DOHH2 (cell line): ENCODE results near the gene SARS1.

ENCODE experiments used
- H3F3A ChIP-seq: fragments of 200-600 bp; sonication (generic), shearing (Covaris generic); 2 replicates; pipeline ENCODE4 v1.6.0; 2016; ENCODE audit warnings: antibody characterized with exemption, mild to moderate bottlenecking; ENCODE audit not compliant: control insufficient read depth, insufficient read depth
- H3K27ac ChIP-seq: fragments of 200-600 bp; sonication (generic); 2 replicates; pipeline ENCODE4 v1.5.1; 2014; ENCODE audit warnings: low read depth, mild to moderate bottlenecking, low read length, moderate library complexity
- H3K27me3 ChIP-seq: fragments of 200-600 bp; sonication (generic); 2 replicates; pipeline ENCODE4 v1.6.1; 2014; ENCODE audit warnings: mild to moderate bottlenecking, low read length, mixed read lengths; ENCODE audit not compliant: control insufficient read depth
- H3K36me3 ChIP-seq: fragments of 200-600 bp; sonication (generic); 2 replicates; pipeline ENCODE4 v1.6.1; 2014; ENCODE audit warnings: mild to moderate bottlenecking, low read length, moderate library complexity, mixed read lengths; ENCODE audit not compliant: control insufficient read depth
- H3K4me1 ChIP-seq: fragments of 200-600 bp; sonication (generic); 2 replicates; pipeline ENCODE4 v1.6.1; 2014; ENCODE audit warnings: mild to moderate bottlenecking, low read length, mixed read lengths; ENCODE audit not compliant: control insufficient read depth
- H3K4me2 ChIP-seq: fragments of 200-600 bp; sonication (generic); 2 replicates; pipeline ENCODE4 v1.6.0; 2014; ENCODE audit warnings: mild to moderate bottlenecking, low read length, moderate library complexity
- H3K4me3 ChIP-seq: fragments of 200-600 bp; sonication (generic); 2 replicates; pipeline ENCODE4 v1.5.1; 2014; ENCODE audit warnings: mild to moderate bottlenecking, low read length, mixed read lengths
- H3K79me2 ChIP-seq: fragments of 200-600 bp; sonication (generic); 2 replicates; pipeline ENCODE4 v1.6.1; 2014; ENCODE audit warnings: mild to moderate bottlenecking, low read length, mixed read lengths; ENCODE audit not compliant: control insufficient read depth
- H3K9me2 ChIP-seq: fragments of 200-600 bp; sonication (generic); replicated peaks from 2 replicates; pipeline ENCODE4 v1.6.1; 2014; ENCODE audit warnings: mild to moderate bottlenecking, low read length, mixed read lengths; ENCODE audit not compliant: control insufficient read depth
- H3K9me3 ChIP-seq: fragments of 200-600 bp; sonication (generic); 2 replicates; pipeline ENCODE4 v1.6.1; 2014; ENCODE audit warnings: antibody characterized with exemption, low read length, mixed read lengths; ENCODE audit not compliant: control insufficient read depth, insufficient read depth
- H4K20me1 ChIP-seq: fragments of 200-600 bp; sonication (generic); 2 replicates; pipeline ENCODE4 v1.6.0; 2014; ENCODE audit warnings: low read depth, mild to moderate bottlenecking, antibody characterized with exemption, low read length, moderate library complexity; ENCODE audit not compliant: control insufficient read depth, insufficient read depth
- EZH2phosphoT487 ChIP-seq: fragments of 200-600 bp; sonication (generic); IDR thresholded peaks from 2 replicates; pipeline ENCODE4 v1.6.1; 2017; ENCODE audit warnings: borderline replicate concordance, mild to moderate bottlenecking, antibody characterized with exemption, low read length, moderate library complexity, mixed read lengths
- TF ChIP-seq, protein P1 (sequence below): fragments of 200-600 bp; sonication (generic); IDR thresholded peaks from one replicate; pipeline ENCODE4 v1.5.1; 2014; ENCODE audit warnings: antibody characterized with exemption, mild to moderate bottlenecking, low read depth, low read length; ENCODE audit not compliant: poor library complexity, severe bottlenecking

Gene SARS1

DNA sequence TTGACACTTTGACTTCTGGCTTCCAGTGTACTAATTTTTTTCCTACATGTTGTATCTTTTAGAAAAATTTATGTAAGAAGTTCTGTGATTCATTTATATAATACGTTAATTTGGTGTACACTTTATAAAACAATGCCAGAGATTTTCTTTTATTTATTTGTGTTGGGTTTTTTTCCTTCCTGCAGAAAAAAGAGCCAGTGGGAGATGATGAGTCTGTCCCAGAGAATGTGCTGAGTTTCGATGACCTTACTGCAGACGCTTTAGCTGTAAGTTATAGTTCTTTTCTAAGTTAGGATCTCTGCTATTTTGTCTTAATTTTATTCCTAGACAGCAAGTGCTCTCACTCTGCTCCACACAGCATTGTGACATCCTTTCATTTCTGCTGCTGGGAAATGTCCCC, 14.4 kb downstream of the SARS1 start:
- Histone ChIP-seq H3K9me3 (no peaks in the 10 kb centered on the region), H3K9me2 (no peaks in the 10 kb centered on the region), H3K4me2 (no peak overlapping the region), H4K20me1 (no peaks in the 10 kb centered on the region), H3K4me3 (no peak overlapping the region), H3K4me1 (no peaks in the 10 kb centered on the region), H3K27ac (no peak overlapping the region), H3F3A (no peaks in the 10 kb centered on the region), H3K36me3 (peaks cover 76% of the 10 kb centered on the region), H3K79me2 (peaks cover 34% of the 10 kb centered on the region), H3K27me3 (no peaks in the 10 kb centered on the region)
- TF ChIP-seq, protein P1, sequence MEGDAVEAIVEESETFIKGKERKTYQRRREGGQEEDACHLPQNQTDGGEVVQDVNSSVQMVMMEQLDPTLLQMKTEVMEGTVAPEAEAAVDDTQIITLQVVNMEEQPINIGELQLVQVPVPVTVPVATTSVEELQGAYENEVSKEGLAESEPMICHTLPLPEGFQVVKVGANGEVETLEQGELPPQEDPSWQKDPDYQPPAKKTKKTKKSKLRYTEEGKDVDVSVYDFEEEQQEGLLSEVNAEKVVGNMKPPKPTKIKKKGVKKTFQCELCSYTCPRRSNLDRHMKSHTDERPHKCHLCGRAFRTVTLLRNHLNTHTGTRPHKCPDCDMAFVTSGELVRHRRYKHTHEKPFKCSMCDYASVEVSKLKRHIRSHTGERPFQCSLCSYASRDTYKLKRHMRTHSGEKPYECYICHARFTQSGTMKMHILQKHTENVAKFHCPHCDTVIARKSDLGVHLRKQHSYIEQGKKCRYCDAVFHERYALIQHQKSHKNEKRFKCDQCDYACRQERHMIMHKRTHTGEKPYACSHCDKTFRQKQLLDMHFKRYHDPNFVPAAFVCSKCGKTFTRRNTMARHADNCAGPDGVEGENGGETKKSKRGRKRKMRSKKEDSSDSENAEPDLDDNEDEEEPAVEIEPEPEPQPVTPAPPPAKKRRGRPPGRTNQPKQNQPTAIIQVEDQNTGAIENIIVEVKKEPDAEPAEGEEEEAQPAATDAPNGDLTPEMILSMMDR, result no peak
- no peak for TF ChIP-seq EZH2phosphoT487

DNA sequence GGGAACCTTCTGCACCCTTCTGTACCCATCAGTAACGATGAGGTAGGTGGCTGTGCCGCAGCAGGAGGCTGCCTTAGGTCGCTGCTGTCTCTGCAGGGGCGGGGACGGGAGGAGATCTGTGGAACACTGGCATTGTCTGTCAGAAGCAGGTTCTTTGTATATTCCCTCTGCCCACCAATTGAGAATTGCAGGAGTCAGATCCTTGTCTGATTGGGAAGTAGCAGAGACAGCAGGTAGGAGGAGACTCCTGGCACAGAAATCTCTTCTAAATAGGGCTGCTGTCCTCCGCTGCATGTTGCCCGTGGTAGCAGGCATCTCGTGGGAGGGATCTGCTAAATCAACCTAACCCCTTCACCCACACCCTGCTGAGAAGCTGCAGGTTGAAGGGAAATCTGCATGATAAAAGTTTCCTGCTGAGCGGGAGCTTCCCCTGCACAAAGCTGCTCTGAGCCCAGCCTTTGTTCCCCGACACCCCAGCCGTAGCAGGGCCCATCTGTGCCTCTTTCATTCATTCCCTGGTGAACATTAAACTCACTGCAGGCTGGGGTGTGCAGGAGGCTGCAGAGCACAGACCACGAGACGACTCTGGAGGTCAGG, 15.9 kb downstream of the SARS1 start:
- Histone ChIP-seq H3K36me3 (peaks cover 71% of the 10 kb centered on the region), H3K27ac (no peak overlapping the region), H3K4me2 (no peak overlapping the region), H3K9me3 (no peaks in the 10 kb centered on the region), H4K20me1 (no peaks in the 10 kb centered on the region), H3K4me3 (no peak overlapping the region), H3K4me1 (no peaks in the 10 kb centered on the region), H3K79me2 (peaks cover 19% of the 10 kb centered on the region), H3F3A (no peaks in the 10 kb centered on the region), H3K9me2 (no peaks in the 10 kb centered on the region), H3K27me3 (no peaks in the 10 kb centered on the region)
- no peak for TF ChIP-seq EZH2phosphoT487
- TF ChIP-seq, protein P1, result no peak

DNA sequence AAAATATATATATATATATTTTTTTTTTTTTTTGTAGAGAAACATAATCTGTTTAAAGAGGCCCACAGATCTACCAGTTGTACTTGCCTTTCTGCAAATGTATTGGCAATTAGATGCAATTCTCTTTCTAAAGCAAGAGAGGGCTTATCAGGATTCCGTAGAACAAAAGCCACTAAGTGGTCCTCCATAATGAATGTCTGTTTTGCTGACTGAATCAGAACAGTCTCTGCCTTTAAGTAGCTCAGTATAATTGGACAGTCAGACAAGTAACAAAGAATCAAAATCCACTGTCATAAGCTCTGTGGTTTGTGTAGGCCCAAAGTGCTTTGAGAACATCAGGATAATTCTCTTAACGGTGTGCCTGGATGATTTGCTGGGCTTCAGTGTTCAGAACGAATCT, 17.3 kb downstream of the SARS1 start:
- no peak for TF ChIP-seq EZH2phosphoT487
- TF ChIP-seq, protein P1, result no peak
- Histone ChIP-seq H3F3A (no peaks in the 10 kb centered on the region), H3K27me3 (no peaks in the 10 kb centered on the region), H3K79me2 (peaks cover 5% of the 10 kb centered on the region), H3K36me3 (peaks cover 72% of the 10 kb centered on the region), H3K4me2 (no peak overlapping the region), H3K27ac (no peak overlapping the region), H3K4me3 (no peak overlapping the region), H3K9me2 (no peaks in the 10 kb centered on the region), H3K4me1 (no peaks in the 10 kb centered on the region), H3K9me3 (no peaks in the 10 kb centered on the region), H4K20me1 (no peaks in the 10 kb centered on the region)

DNA sequence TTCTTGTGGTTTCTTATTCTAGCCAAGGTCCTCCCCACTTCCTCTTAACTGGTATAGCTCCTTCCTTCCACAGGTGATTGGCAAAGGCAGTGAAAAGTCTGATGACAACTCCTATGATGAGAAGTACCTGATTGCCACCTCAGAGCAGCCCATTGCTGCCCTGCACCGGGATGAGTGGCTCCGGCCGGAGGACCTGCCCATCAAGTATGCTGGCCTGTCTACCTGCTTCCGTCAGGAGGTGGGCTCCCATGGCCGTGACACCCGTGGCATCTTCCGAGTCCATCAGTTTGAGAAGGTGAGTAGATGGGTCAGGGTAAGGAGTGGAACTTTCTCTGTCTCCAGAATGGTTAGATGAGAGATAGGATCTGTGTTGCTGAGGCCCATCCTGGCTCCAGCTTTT, 21.4 kb downstream of the SARS1 start:
- Histone ChIP-seq H3K4me3 (no peak overlapping the region), H4K20me1 (no peaks in the 10 kb centered on the region), H3K79me2 (no peaks in the 10 kb centered on the region), H3F3A (no peaks in the 10 kb centered on the region), H3K4me2 (no peak overlapping the region), H3K9me2 (no peaks in the 10 kb centered on the region), H3K36me3 (peaks cover 75% of the 10 kb centered on the region), H3K9me3 (no peaks in the 10 kb centered on the region), H3K27me3 (no peaks in the 10 kb centered on the region), H3K4me1 (no peaks in the 10 kb centered on the region), H3K27ac (no peak overlapping the region)
- TF ChIP-seq EZH2phosphoT487, result no peak
- TF ChIP-seq, protein P1, result no peak
